Esophagus squamous epithelium (tissue), 5 donors: ENCODE data around the gene TCIRG1. TPM values are rescaled to one million over a fixed set of nuclear protein-coding genes. Genes with fewer than 3 reads are reported as not detected.

Source experiments
- DNase-seq: peaks from one replicate; lab custom pipeline; 2025; lab: John Stamatoyannopoulos, UW
- H3K27ac ChIP-seq, 4 donors: fragments of 200-600 bp; sonication (generic); one replicate each; pipeline ENCODE4 v1.5.1; 2016 to 2019; ENCODE audit warnings: mild to moderate bottlenecking in 1 of 4
- H3K27me3 ChIP-seq, 4 donors: fragments of 200-600 bp; sonication (generic); 1 replicate in 3 of 4; 2 replicates in 1 of 4; pipeline versions ENCODE4 v1.5.1 to v1.6.0; 2017 to 2021; ENCODE audit warnings: antibody characterized with exemption in 1 of 4
- H3K36me3 ChIP-seq, 3 donors: fragments of 200-600 bp; sonication (generic); one replicate each; pipeline ENCODE4 v1.5.1; 2016 to 2019
- H3K4me1 ChIP-seq, 3 donors: fragments of 200-600 bp; sonication (generic); one replicate each; pipeline ENCODE4 v1.5.1; 2017 to 2019
- H3K4me3 ChIP-seq, 4 donors: fragments of 200-600 bp; sonication (generic); 1 replicate in 3 of 4; 2 replicates in 1 of 4; pipeline ENCODE4 v1.5.1; 2016 to 2019; ENCODE audit warnings: mild to moderate bottlenecking in 2 of 4, moderate library complexity in 1 of 4
- H3K9me3 ChIP-seq, 3 donors: fragments of 200-600 bp; sonication (generic); one replicate each; pipeline ENCODE4 v1.5.1; 2016 to 2019
- POLR2A ChIP-seq, 4 donors: fragments of 450-650 bp; IDR thresholded peaks; one replicate each; pipeline ENCODE4 v1.6.1; 2017; ENCODE audit warnings: antibody characterized with exemption in 4 of 4, mild to moderate bottlenecking in 4 of 4, moderate library complexity in 3 of 4
- WGBS, 2 donors: methylation state at CpG; one replicate each; pipeline ENCODE4 v1.1.5; 2018; 5-methylcytosine and 5-hydroxymethylcytosine counted together
- intact Hi-C: fragments of 100-400 bp; cut with DNase I; formaldehyde crosslinking; loops from one replicate; pipeline ENCODE4 v1.15.0; 2022
- total RNA-seq, 4 donors: library from RNA; depleted of rRNA; stranded (reverse); fragments of >200 nt; gene quantifications; one replicate each; pipeline ENCODE4 v1.1.0, GENCODE V29; 2016
- TF ChIP-seq, protein P1 (sequence below), 6 experiments: fragments of 450-650 bp in 4 of 6; fragments of 200-600 bp in 2 of 6; sonication (generic) in 2 of 6; IDR thresholded peaks; one replicate each; pipeline ENCODE4 v1.5.1; 2016 to 2019; ENCODE audit warnings: antibody characterized with exemption in 6 of 6, mild to moderate bottlenecking in 4 of 6, moderate library complexity in 4 of 6
- donor health status: DM: yes; HTN: yes; CAD: no.

TCIRG1 gene
- total RNA-seq, 4 donors from 2014 or later = 46.6 to 70.5 (median 63.5) TPM

GRCh38 chr11:68081691-68082090 lies 42.9 kb downstream of the TCIRG1 start:
- TF ChIP-seq, protein P1, sequence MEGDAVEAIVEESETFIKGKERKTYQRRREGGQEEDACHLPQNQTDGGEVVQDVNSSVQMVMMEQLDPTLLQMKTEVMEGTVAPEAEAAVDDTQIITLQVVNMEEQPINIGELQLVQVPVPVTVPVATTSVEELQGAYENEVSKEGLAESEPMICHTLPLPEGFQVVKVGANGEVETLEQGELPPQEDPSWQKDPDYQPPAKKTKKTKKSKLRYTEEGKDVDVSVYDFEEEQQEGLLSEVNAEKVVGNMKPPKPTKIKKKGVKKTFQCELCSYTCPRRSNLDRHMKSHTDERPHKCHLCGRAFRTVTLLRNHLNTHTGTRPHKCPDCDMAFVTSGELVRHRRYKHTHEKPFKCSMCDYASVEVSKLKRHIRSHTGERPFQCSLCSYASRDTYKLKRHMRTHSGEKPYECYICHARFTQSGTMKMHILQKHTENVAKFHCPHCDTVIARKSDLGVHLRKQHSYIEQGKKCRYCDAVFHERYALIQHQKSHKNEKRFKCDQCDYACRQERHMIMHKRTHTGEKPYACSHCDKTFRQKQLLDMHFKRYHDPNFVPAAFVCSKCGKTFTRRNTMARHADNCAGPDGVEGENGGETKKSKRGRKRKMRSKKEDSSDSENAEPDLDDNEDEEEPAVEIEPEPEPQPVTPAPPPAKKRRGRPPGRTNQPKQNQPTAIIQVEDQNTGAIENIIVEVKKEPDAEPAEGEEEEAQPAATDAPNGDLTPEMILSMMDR (IDR thresholded peaks at IDR 0.05) = no peak
- TF ChIP-seq POLR2A (IDR thresholded peaks at IDR 0.05) = no peak
- H3K4me1 ChIP-seq = peaks cover 0 to 23% (median 0%) of the 10 kb centered on the region in 3 donors
- H3K4me3 ChIP-seq = no peak overlapping the region
- H3K27ac ChIP-seq = no peak overlapping the region
- peaks cover 0 to 10% (median 0%) of the 10 kb centered on the region in 3 donors for H3K36me3 ChIP-seq
- intact Hi-C loops = no loop called here
- no peaks in the 10 kb centered on the region for H3K27me3 ChIP-seq
- 61 to 68% methylated on average over 9 of the region's 9 CpGs for WGBS, 2 donors
- DNase-seq = no peak
- H3K9me3 ChIP-seq = no peaks in the 10 kb centered on the region

GRCh38 chr11:68082481-68082880 lies 43.7 kb downstream of the TCIRG1 start:
- intact Hi-C loops = no loop called here
- no peak overlapping the region for H3K27ac ChIP-seq
- peaks cover 0 to 21% (median 0%) of the 10 kb centered on the region in 3 donors for H3K4me1 ChIP-seq
- 28 to 41% methylated on average over 3 of the region's 3 CpGs for WGBS, 2 donors
- H3K9me3 ChIP-seq = no peaks in the 10 kb centered on the region
- H3K36me3 ChIP-seq = peaks cover 0 to 10% (median 0%) of the 10 kb centered on the region in 3 donors
- DNase-seq = no peak
- TF ChIP-seq, protein P1 (IDR thresholded peaks at IDR 0.05) = no peak
- TF ChIP-seq POLR2A (IDR thresholded peaks at IDR 0.05) = no peak
- H3K27me3 ChIP-seq = no peaks in the 10 kb centered on the region
- no peak overlapping the region for H3K4me3 ChIP-seq

- Histone ChIP-seq H3K36me3 (peaks cover 0 to 10% (median 0%) of the 10 kb centered on the region in 3 donors), H3K9me3 (no peaks in the 10 kb centered on the region), H3K4me1 (peaks cover 0 to 12% (median 0%) of the 10 kb centered on the region in 3 donors), H3K27me3 (no peaks in the 10 kb centered on the region), H3K4me3 (no peak overlapping the region), H3K27ac (no peak overlapping the region)
- TF ChIP-seq, protein P1 (IDR thresholded peaks at IDR 0.05) = no peak
- TF ChIP-seq POLR2A (IDR thresholded peaks at IDR 0.05) = no peak
- intact Hi-C loops = no loop called here
- 92 to 96% methylated on average over 3 of the region's 3 CpGs for WGBS, 2 donors
- no peak for DNase-seq
These were observed 44.7 kb downstream of the TCIRG1 start for GRCh38 chr11:68083517-68083916.

DNA sequence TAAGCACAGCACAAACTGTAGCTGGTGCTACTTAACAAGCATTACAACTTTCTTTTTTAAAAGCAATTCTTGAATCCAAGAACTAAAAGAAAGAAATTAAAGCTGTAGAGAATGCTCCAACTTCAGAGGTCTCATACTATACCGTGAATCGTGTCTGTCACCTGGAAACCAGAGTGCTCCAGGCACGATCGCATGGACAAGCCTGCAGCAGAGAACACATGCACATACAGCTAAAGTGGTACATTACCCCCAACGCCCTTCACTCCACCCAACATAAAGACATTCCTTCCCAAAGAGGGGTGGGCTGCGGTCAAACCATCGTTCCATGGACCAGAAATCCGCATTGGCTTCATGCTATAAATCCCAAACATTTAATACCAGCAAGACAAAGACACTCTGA lies 50.9 kb downstream of the TCIRG1 start:
- Histone ChIP-seq H3K4me3 (no peak overlapping the region), H3K4me1 (no peaks in the 10 kb centered on the region), H3K27me3 (no peaks in the 10 kb centered on the region), H3K36me3 (no peaks in the 10 kb centered on the region), H3K9me3 (no peaks in the 10 kb centered on the region), H3K27ac (no peak overlapping the region)
- no peak for TF ChIP-seq POLR2A (IDR thresholded peaks at IDR 0.05)
- TF ChIP-seq, protein P1 (IDR thresholded peaks at IDR 0.05) = no peak
- intact Hi-C loops = no loop called here
- no peak for DNase-seq
- 91 to 92% methylated on average over 8 of the region's 8 CpGs for WGBS, 2 donors

DNA sequence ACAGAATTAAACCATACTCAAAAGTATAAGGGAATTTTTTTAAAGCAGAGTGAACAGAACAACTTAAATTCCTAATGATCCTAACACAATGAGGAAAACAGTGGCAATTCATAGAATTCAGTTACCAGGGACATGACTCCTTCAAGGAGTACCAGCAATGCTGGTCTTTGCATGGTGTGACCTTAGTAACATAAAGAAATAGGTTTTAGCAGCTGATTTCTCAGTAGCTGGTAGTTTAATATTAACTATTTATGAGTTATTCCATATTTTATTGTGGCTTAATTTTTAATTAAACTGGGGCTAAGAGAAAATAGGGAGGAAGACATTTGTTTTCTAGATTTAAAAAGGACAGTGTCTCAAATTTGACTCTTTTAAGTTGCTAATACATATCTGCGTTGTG lies 51.5 kb downstream of the TCIRG1 start:
- Histone ChIP-seq H3K36me3 (no peaks in the 10 kb centered on the region), H3K27me3 (no peaks in the 10 kb centered on the region), H3K4me3 (no peak overlapping the region), H3K4me1 (no peaks in the 10 kb centered on the region), H3K27ac (no peak overlapping the region), H3K9me3 (no peaks in the 10 kb centered on the region)
- TF ChIP-seq, protein P1 (IDR thresholded peaks at IDR 0.05) = no peak
- TF ChIP-seq POLR2A (IDR thresholded peaks at IDR 0.05) = no peak
- intact Hi-C loops = no loop called here
- DNase-seq = no peak
- WGBS, 2 donors = 61 to 83% methylated on average over 1 of the region's 1 CpG
